Stimulated activated CD4-positive, alpha-beta T cell treated with anti-CD3 and anti-CD28 coated beads, TNF-alpha, amount 100 ng/mL, for 24 hours (primary cell): ENCODE measurements around the gene IDS.
"Not testable (repeated sequence)": the region's sequence is repeated elsewhere in the genome, so short reads cannot be mapped to it uniquely, and the experiment has no call there.

Experiments used
- DNase-seq, 3 experiments: peaks; one replicate each; pipeline ENCODE4 v3.0.0-alpha.2; 2020; ENCODE audit warnings: low read depth in 3 of 3

Gene IDS

GRCh38 chrX:149527705-149528104 is 22.6 kb upstream of the IDS start:
- DNase-seq, result no peak

- DNase-seq, result not testable (repeated sequence)
These were observed 21.4 kb upstream of the IDS start for GRCh38 chrX:149526318-149527033.

DNA sequence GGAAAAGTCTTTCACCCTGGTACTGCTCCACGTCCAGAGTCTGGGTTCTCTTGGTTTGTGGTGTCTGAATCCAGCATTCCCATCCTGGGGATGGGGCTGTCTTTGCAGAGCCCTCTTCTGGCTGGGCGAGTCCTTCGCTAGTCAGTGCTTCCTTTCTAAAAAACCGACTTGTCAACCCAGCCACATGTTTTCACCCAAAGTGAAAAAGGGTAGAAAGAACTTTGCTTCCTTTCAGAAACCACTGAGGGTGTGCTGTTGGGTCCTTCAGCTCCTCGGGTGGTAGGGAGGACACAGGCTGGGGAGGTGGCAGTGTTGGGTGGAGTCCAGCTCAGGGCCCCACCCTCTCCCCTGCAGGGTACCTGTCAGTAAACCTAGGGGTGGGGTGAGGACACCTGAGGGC is 20.8 kb upstream of the IDS start:
- DNase-seq, result not testable (repeated sequence)

- peak; percentile 35 to 43 (median 38) for DNase-seq
These were observed 20.3 kb upstream of the IDS start for GRCh38 chrX:149525389-149525788.

DNA sequence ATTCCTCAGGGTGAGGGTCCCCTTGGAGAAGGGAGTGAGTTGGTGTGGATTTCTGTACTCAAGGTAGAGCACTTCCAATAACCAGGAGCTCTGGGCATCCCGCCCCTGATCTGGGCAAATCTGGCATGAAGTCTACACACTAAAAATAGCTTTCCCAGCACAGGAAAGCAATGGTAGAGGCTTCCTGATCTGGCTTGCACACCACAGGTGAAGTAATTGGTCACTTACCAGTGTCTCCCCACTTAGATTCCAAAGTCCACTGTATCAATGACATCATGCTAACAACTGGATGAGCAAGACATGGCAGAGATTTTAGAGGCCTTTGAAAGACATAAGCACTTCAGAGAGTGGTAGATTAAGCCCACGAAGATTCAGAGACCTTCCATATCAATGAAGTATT is 17.8 kb upstream of the IDS start:
- DNase-seq, result no peak

- no peak for DNase-seq
These were observed 16.3 kb upstream of the IDS start for GRCh38 chrX:149521438-149521837.

GRCh38 chrX:149520636-149521277 is 15.7 kb upstream of the IDS start:
- DNase-seq, result not testable (repeated sequence)

DNA sequence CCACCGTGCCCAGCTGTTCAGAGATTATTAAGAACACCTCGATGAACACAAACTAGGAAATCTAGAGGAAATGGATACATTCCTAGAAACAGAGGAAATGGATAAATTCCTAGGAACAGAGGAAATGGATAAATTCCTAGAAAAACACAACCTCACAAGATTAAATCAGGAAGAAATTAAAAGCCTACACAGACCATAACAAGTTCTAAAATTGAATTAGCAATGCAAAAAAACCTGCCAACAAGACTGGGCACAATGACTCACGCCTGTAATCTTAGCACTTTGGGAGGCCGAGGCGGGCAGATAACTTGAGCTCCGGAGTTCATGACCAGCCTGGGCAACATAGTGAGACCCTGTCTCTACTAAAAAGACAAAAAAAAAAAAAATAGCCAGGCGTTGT is 13.1 kb upstream of the IDS start:
- no peak for DNase-seq

GRCh38 chrX:149517308-149517707 is 12.2 kb upstream of the IDS start:
- no peak for DNase-seq

GRCh38 chrX:149516604-149517003 is 11.5 kb upstream of the IDS start:
- DNase-seq, result no peak

DNA sequence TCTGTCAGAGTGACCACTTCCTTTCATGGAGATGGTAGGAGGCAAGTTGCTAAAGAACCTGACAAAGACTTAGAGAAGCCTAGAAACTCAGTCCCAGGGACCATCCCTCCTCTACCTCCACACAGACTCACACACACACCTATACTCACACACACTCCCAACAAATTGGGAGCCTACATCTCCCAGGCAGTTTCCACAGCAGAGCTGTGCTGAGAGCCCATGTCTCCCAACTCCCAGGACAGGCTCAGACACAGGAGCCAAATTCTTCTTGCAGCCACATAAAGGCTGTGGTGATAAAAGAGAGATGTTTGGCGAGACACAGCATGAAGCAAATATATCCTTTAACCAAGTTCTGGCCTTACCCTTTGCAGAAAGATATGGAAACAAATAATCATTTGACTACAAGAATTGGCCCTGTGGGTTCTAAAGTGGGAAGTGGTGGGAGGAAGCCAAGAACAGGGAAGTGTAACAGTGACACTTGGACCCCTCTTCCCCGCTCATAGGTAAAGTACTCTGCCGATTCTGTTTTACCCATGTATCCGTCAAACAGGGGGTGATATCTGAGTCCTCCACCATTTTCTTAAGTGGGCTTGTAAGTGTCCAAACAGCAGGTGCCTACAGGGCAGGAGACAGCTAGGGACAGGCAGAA is 11.0 kb upstream of the IDS start:
- no peak for DNase-seq

GRCh38 chrX:149513825-149514428 is 8.8 kb upstream of the IDS start:
- no peak for DNase-seq

- peak in 1 of 3 experiments; percentile 46 for DNase-seq
These were observed 7.2 kb upstream of the IDS start for GRCh38 chrX:149512225-149512885.

- no peak for DNase-seq
These were observed 6.0 kb upstream of the IDS start for GRCh38 chrX:149511081-149511480.

- DNase-seq, result no peak
These were observed 5.3 kb upstream of the IDS start for GRCh38 chrX:149510386-149510785.

DNA sequence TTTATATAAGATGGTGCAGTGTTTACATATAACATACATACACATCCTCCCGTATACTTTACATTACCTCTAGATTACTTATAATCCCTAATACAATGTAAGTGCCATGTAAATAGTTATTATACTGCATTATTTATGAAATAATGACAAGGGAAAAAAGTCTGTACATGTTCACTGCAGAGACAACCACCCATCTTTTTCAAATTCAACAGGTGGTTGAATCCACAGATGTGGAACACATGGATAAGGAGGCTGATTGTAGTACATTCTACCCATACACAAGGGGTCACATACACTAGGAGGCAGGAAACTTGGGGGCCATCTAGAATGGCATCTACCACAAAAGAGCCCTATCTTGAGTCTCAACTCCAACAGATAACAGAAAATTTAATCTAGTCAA is 3.4 kb upstream of the IDS start:
- DNase-seq, result no peak

GRCh38 chrX:149506349-149506748 is 1.2 kb upstream of the IDS start:
- no peak for DNase-seq

- DNase-seq, result no peak
These were observed 565 bp upstream of the IDS start for GRCh38 chrX:149505671-149506070.

DNA sequence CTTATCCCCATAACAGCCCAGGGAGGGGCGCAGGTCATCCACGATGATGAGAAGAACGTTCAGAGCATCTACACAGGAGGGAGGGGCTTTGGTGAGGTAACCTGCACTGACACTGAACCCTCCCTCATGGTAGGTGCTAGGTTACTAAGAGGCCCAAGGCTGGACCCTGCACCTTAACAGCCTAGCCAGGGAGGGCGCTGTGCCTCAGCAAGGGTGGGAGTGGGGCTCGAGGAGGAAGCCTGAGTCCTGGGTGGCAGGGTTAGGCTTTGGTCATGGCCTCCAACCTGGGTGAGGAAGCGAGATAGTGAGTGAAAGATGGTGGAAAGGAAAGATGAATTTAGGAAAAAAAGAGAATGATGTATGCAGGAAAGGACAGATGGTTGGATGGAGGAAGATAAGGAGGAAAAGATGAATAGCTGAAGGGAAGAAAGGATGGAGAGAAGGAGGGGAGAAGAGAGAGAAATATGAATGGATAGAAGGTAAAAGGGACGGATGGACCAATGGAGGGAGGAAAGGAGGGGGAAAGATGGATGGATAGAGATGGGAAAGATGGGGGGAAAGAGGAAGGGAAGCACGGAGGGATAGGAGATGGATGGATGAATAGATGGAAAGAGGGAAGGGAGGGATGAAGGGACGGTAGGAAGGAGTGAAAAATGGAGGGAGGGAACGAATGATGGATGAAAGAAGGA is 736 bp downstream of the IDS start:
- DNase-seq, result peak in 2 of 3 experiments; percentile 23 to 47

GRCh38 chrX:149503446-149503845 is 1.7 kb downstream of the IDS start:
- peak; percentile 20 to 49 (median 23) for DNase-seq

GRCh38 chrX:149502923-149503322 is 2.2 kb downstream of the IDS start:
- not testable (repeated sequence) for DNase-seq
